Hindlimb muscle (tissue), 1 donor: ENCODE data around the gene EVC2. TPM values are rescaled to one million over a fixed set of nuclear protein-coding genes. Genes with fewer than 3 reads are reported as not detected.

Experiments used
- DNase-seq: peaks from one replicate; pipeline ENCODE4 v3.0.0-alpha.2; 2013
- polyA plus RNA-seq: library from polyadenylated mRNA; unstranded; fragments of 120-200 nt; gene quantifications from one replicate; pipeline ENCODE4 v1.2.1, GENCODE V29; 2013; ENCODE audit not compliant: insufficient read length

The EVC2 gene
- polyA plus RNA-seq, 1 donor = 4.0 TPM

- DNase-seq = no peak
Measured at GRCh38 chr4:5678977-5679376, 29.4 kb downstream of the EVC2 start.

GRCh38 chr4:5676763-5677162, 31.6 kb downstream of the EVC2 start:
- DNase-seq = no peak

GRCh38 chr4:5666741-5667140, 41.6 kb downstream of the EVC2 start:
- no peak for DNase-seq

DNA sequence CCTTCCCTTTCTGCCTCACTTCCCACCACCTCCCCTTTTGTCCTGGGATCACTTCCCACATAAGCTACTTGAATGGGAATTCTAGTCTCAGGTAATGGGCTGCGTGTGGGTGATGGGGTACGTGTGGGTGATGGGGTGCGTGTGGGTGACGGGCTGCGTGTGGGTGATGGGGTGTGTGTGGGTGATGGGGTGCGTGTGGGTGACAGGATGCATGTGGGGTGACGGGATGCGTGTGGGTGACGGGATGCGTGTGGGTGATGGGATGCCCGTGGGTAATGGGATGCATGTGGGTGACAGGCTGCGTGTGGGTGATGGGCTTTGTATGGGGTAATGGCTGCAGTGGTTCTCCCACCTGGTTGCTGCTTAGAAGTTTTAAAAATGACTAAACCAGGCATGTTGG, 43.6 kb downstream of the EVC2 start:
- no peak for DNase-seq

DNA sequence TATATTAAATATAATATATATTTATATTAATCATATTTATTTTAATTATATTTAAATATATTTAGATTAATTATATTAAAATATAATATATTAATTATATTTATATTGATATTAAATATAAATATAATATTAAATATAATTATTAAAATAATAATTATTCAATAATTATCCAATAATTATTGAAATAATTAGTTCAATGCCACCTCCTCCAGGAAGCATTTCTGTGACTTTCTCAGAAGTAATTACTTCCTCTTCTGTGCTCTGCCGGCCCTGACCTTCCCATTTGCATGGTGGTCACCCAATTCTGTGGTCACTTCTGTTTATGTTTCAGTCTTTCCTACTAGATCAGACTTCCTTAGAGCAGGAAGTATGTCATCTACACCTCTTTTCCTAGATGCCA, 45.8 kb downstream of the EVC2 start:
- DNase-seq = no peak

- no peak for DNase-seq
Measured at GRCh38 chr4:5661237-5661636, 47.1 kb downstream of the EVC2 start.

- DNase-seq = no peak
Measured at GRCh38 chr4:5660185-5660584, 48.2 kb downstream of the EVC2 start.

DNA sequence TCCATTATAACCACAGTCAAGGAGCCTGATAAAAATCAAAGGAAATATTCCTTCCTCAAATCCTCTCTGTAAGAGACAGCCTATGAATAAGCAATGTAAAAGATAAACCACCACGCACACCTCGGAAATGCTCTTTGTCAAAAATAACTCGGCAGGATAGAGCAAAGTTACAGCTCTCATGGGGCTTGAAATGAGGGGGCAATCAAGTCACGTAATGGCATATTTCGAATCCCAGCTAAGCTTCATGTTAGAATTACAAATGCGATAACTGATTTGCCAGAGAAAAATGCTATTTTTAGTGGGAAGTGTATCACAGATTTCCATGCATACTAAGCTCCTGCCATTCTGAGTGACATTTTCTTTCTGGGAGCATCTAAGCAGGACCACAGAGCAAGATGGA, 49.4 kb downstream of the EVC2 start:
- no peak for DNase-seq

DNA sequence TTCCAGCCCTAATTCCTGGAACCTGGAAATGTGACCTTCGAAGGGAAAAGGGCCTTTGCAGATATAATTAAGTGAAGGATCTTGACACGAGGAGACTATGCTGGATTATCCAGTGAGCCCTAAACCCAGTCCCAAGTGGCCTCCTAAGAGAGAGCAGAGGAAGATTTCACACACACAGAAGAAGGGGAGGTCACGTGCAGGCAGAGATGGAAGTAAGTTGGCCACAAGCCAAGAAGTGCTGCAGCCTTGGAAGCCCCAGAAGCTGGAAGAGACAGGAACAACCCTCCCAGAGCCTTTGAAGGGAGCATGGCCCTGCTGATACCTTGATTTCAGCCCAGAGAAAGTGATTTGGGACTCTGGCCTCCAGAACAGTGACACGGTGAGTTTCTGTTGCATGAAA, 51.9 kb downstream of the EVC2 start:
- DNase-seq = no peak

GRCh38 chr4:5654791-5655190, 53.6 kb downstream of the EVC2 start:
- no peak for DNase-seq

- DNase-seq = no peak
Measured at GRCh38 chr4:5651089-5651488, 57.3 kb downstream of the EVC2 start.

GRCh38 chr4:5650040-5650439, 58.3 kb downstream of the EVC2 start:
- DNase-seq = no peak

DNA sequence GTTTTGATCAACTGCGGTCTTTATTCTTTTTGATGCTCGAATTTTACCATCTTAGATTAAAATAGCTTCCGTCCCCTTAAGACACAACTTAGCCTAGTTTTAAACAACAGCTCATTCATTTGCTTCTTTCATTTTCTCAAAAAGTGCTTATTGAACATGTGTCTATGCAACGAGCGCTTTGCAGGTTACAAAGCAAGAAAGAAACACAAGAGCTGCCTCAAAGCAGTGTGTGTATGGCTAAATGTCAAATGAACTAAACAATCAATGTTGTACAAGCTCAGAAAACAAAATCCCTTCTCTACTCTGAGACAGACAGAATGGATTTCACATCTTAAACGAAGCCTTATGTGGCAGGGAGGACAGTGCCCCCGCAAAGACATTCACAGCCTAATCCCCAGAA, 61.0 kb downstream of the EVC2 start:
- no peak for DNase-seq

GRCh38 chr4:5640096-5640495, 68.3 kb downstream of the EVC2 start:
- DNase-seq = no peak

DNA sequence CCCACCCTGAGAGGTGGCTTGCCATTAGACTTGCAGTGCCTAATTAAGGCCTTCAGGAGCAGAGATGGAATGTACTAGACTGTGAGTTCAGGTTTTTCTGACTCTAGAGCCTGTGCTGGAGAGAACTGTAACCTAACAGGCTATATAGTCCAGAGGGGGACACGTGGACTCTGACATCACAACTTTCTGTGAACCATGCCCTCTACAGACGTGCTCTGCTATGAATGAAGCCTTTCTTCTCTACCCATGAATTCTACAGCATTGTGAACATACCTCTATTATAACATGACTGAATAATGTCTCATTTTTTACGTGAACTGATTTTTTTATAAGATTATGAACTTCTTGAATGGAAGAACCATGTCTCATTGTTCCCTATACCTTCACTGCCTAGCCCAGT, 68.8 kb downstream of the EVC2 start:
- no peak for DNase-seq

DNA sequence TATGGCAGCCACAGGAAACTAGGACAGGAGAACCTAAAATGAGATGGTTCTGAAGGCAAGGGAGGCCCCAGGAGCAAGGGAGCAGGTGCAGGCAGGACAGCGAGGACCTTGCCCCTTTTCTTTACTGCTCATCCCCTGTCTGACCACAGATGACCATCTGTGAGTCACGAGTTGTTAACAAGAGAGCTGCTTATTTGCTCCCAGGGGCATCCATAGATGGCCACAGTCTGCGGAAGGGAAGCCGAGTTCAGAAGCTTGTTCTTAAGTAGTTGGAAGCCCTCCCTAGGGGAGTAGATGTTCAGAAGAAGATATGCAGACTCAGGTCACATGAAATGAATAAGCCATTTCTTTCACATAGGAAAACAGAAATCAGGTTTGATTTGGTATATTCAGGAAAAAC, 69.4 kb downstream of the EVC2 start:
- no peak for DNase-seq

- DNase-seq = no peak
Measured at GRCh38 chr4:5638316-5638715, 70.0 kb downstream of the EVC2 start.

GRCh38 chr4:5636766-5637670, 71.3 kb downstream of the EVC2 start:
- no peak for DNase-seq

- DNase-seq = no peak
Measured at GRCh38 chr4:5635826-5636195, 72.5 kb downstream of the EVC2 start.

- no peak for DNase-seq
Measured at GRCh38 chr4:5632571-5632970, 75.8 kb downstream of the EVC2 start.

- DNase-seq = no peak
Measured at GRCh38 chr4:5632066-5632440, 76.3 kb downstream of the EVC2 start.

- no peak for DNase-seq
Measured at GRCh38 chr4:5631352-5632065, 76.8 kb downstream of the EVC2 start.

DNA sequence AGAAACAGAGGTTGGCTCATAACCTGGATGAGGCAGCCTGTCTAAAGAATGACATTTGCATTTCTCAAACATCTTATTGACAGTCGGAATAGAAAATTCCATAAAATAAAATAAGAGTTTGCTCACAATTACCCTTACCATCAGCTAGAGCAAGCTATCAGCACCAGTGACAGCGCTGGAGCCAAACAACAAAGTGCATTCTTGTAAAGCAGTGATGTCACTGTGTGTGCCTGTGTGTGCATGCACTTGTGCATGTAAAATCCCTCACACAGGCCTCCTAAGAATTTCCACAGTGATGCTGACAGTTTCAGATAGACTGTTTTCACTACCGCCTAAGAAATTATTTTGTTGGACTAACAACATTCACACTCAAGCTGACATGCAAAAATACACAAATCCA, 77.6 kb downstream of the EVC2 start:
- DNase-seq = no peak

DNA sequence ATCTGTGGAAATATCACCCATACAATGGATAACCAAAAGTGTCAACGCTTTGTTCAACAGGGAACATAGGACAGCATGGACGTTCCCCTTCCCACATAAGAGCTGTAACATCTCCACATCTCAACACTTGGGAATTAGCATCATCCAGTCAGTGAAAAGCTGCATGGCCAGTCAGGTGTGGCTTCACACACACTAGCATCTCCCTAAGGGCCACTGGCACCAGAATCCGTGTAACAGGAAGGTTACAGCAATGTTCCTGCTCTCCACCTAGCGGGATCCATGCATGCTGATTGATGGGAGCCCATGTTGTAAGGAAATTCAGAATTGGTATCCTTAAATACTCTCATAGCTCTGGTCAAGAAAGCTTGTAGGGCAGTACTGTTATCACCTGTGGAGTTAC, 78.8 kb downstream of the EVC2 start:
- no peak for DNase-seq
